Measurements from ENCODE around the gene SNCB.

DNA sequence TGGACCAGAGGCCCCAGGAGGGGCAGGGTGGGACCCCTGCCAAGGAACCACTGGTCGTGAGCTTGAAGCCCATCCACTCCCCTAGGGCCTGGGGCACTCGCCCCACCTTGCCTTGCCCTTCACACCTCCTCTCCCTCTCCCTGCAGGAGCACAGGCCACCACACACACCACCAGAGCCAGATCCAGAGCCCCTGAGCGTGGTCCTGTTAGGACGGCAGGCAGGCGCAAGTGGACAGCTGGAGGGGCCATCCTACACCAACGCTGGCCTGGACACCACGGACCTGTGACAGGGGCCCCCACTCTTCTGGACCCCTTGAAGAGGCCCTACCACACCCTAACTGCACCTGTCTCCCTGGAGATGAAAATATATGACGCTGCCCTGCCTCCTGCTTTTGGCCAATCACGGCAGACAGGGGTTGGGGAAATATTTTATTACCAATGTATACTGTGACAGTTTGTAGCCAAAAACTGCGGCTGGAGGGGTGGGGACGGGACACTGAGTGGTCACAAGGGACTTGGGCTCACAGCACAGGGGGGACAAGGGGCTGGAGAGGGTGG is 34.9 kb downstream of the SNCB start:
- TF ChIP-seq CTCF (IDR thresholded peaks at IDR 0.05) (no peak), POLR2A (IDR thresholded peaks at IDR 0.05) (no peak)
